B cell (primary cell): ENCODE measurements around the gene NBPF20. TPM values are rescaled to one million over a fixed set of nuclear protein-coding genes. Genes with fewer than 3 reads are reported as not detected.
A peak's percentile ranks its signal among the peaks of the same experiment; 100 is the strongest.
"Not testable (repeated sequence)": the region's sequence is repeated elsewhere in the genome, so short reads cannot be mapped to it uniquely, and the experiment has no call there.

Experiments used
- ATAC-seq: fragments of 200-7000 bp; cut with Tn5 transposase; one replicate; pipeline ENCODE4 v1.10.0; 2021; ENCODE audit warnings: low read depth, mild to moderate bottlenecking, moderate number of reproducible peaks, moderate library complexity
- CTCF ChIA-PET: fragments of 350-600 bp; sonication (Branson Sonifier 250); formaldehyde crosslinking; loops from one replicate; lab custom pipeline; 2021; ENCODE audit warnings: antibody characterized with exemption, inconsistent platforms; lab: Charles Lee
- POLR2A ChIA-PET: fragments of 350-600 bp; sonication (Branson Sonifier 250); formaldehyde crosslinking; loops from one replicate; lab custom pipeline; 2021; ENCODE audit warnings: antibody characterized with exemption; lab: Charles Lee
- DNase-seq: peaks from one replicate; pipeline ENCODE4 v3.0.0; 2013
- H2AFZ ChIP-seq: 2 replicates; pipeline ENCODE4 v1.6.1; 2012; ENCODE audit warnings: mild to moderate bottlenecking, low read depth, low read length; ENCODE audit not compliant: insufficient read depth, poor library complexity, severe bottlenecking
- H3K27ac ChIP-seq, 2 donors: 1 replicate in 1 of 2; 2 replicates in 1 of 2; pipeline ENCODE4 v1.5.1; 2012 to 2013; ENCODE audit warnings: low read length in 2 of 2, mild to moderate bottlenecking in 2 of 2, moderate library complexity in 1 of 2
- H3K27me3 ChIP-seq, 4 experiments: fragments of 200-600 bp in 1 of 4; sonication (generic) in 1 of 4; replicated peaks in 1 of 4; 1 replicate in 2 of 4; 2 replicates in 2 of 4; pipeline versions ENCODE4 v1.6.1 to v1.7.0; 2013 to 2016; ENCODE audit warnings: low read length in 3 of 4, mild to moderate bottlenecking in 2 of 4, mixed read lengths in 1 of 4, moderate library complexity in 1 of 4; ENCODE audit not compliant: insufficient read depth in 4 of 4, control insufficient read depth in 3 of 4; ENCODE audit errors: control extremely low read depth in 1 of 4
- H3K36me3 ChIP-seq, 2 experiments: replicated peaks in 1 of 2; 1 replicate in 1 of 2; 2 replicates in 1 of 2; pipeline versions ENCODE4 v1.6.1 to v1.7.1; 2013; ENCODE audit warnings: low read length in 1 of 2; ENCODE audit not compliant: insufficient read depth in 2 of 2, control insufficient read depth in 1 of 2; ENCODE audit errors: control extremely low read depth in 1 of 2, extremely low read depth in 1 of 2
- H3K4me1 ChIP-seq, 2 donors: fragments of 200-600 bp in 1 of 2; sonication (generic) in 1 of 2; 1 replicate in 1 of 2; 2 replicates in 1 of 2; pipeline versions ENCODE4 v1.5.1 to v1.6.1; 2013 to 2017; ENCODE audit warnings: low read length in 2 of 2; ENCODE audit not compliant: control insufficient read depth in 2 of 2, insufficient read depth in 2 of 2
- H3K4me2 ChIP-seq: replicated peaks from 2 replicates; pipeline ENCODE3; 2012; ENCODE audit warnings: mild to moderate bottlenecking, low read depth, low read length; ENCODE audit not compliant: poor library complexity, severe bottlenecking
- H3K4me3 ChIP-seq, 5 experiments: fragments of 200-600 bp in 1 of 5; sonication (generic) in 1 of 5; 1 replicate in 3 of 5; 2 replicates in 2 of 5; pipeline versions ENCODE4 v1.5.1 to v1.7.0; 2011 to 2016; ENCODE audit warnings: low read length in 4 of 5, mild to moderate bottlenecking in 4 of 5, low read depth in 2 of 5, control low read depth in 1 of 5, moderate library complexity in 1 of 5; ENCODE audit not compliant: insufficient read depth in 1 of 5; ENCODE audit errors: control extremely low read depth in 1 of 5, extremely low read depth in 1 of 5
- H3K79me2 ChIP-seq: fragments of 200-600 bp; sonication (generic); one replicate; pipeline ENCODE4 v1.6.0; 2016; ENCODE audit warnings: low read length; ENCODE audit not compliant: control insufficient read depth, insufficient read depth
- H3K9ac ChIP-seq: fragments of 200-600 bp; sonication (generic); 2 replicates; pipeline ENCODE4 v1.6.1; 2017; ENCODE audit warnings: mild to moderate bottlenecking, low read length, moderate library complexity
- H3K9me3 ChIP-seq, 3 donors: one replicate each; pipeline versions ENCODE4 v1.6.1 to v1.7.1; 2013; ENCODE audit warnings: low read length in 2 of 3; ENCODE audit not compliant: control insufficient read depth in 2 of 3, insufficient read depth in 1 of 3; ENCODE audit errors: control extremely low read depth in 1 of 3
- H4K20me1 ChIP-seq: 2 replicates; pipeline ENCODE4 v1.6.0; 2012; ENCODE audit warnings: mild to moderate bottlenecking, low read length; ENCODE audit not compliant: insufficient read depth, control insufficient read depth, poor library complexity, severe bottlenecking
- H3K27ac Mint-ChIP-seq: one replicate; pipeline ENCODE4 v1.8.0; 2021; ENCODE audit warnings: mixed read lengths
- H3K27me3 Mint-ChIP-seq: one replicate; pipeline ENCODE4 v1.8.0; 2021; ENCODE audit warnings: mixed read lengths
- H3K4me1 Mint-ChIP-seq: one replicate; pipeline ENCODE4 v1.8.0; 2021; ENCODE audit warnings: mixed read lengths
- H3K4me3 Mint-ChIP-seq: one replicate; pipeline ENCODE4 v1.8.0; 2021; ENCODE audit warnings: mixed read lengths
- H3K9me3 Mint-ChIP-seq: one replicate; pipeline ENCODE4 v1.8.0; 2022; ENCODE audit warnings: mixed read lengths; ENCODE audit not compliant: insufficient read depth
- WGBS: methylation state at CpG from one replicate; pipeline ENCODE4 v1.1.5; 2013; ENCODE audit warnings: missing lambda C conversion rate; ENCODE audit not compliant: insufficient coverage; 5-methylcytosine and 5-hydroxymethylcytosine counted together
- intact Hi-C: fragments of 100-400 bp; cut with micrococcal nuclease; formaldehyde crosslinking; loops from one replicate; pipeline ENCODE4 v1.10.0; 2022
- polyA plus RNA-seq: library from polyadenylated mRNA; depleted of rRNA; stranded (reverse); fragments of >200 nt; gene quantifications from 2 replicates; pipeline ENCODE4 v1.2.3, GENCODE V29; 2012
- total RNA-seq, 2 donors: library from RNA; stranded (reverse); fragments of 120-200 nt in 1 of 2; gene quantifications; 1 replicate in 1 of 2; 2 replicates in 1 of 2; pipeline versions ENCODE4 v1.2.3 to v1.2.4, GENCODE V29; 2013 to 2022

The NBPF20 gene
- total and polyA plus RNA-seq, 2 donors (not counting 1 experiment from before 2014, with no cell fraction given): 3.1 to 9.7 TPM

DNA sequence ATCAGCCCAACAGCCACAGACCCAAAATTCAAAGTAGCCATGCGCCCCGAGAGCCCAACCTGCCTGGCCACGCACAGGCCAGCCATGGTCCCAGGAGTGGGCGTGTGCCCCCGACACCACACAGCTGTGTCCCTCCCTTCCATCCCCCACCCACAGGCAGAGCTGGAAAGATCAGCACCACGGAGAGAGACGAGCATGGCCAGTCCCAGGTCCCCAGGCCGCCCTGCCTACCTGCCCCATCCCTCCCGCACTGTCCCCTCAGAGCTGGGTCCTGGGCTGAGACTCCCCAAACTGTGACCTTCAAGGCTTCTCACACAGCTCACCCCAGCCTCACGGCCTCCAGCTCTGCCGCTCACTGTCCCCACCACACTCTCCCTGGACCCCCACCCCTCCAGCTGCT is 19.8 kb upstream of the NBPF20 start:
- H3K4me1 ChIP-seq, H3K4me3 Mint-ChIP-seq, H4K20me1 ChIP-seq, H3K27me3 Mint-ChIP-seq, H2AFZ ChIP-seq, H3K4me3 ChIP-seq, H3K9ac ChIP-seq, H3K27ac ChIP-seq, intact Hi-C loops, H3K27ac Mint-ChIP-seq, H3K27me3 ChIP-seq, DNase-seq, H3K9me3 ChIP-seq, POLR2A ChIA-PET, H3K9me3 Mint-ChIP-seq, H3K4me1 Mint-ChIP-seq, ATAC-seq, H3K4me2 ChIP-seq, H3K79me2 ChIP-seq, CTCF ChIA-PET, H3K36me3 ChIP-seq: not testable (repeated sequence)
- no CpG with 5 or more reads among the region's 11 CpGs for WGBS

DNA sequence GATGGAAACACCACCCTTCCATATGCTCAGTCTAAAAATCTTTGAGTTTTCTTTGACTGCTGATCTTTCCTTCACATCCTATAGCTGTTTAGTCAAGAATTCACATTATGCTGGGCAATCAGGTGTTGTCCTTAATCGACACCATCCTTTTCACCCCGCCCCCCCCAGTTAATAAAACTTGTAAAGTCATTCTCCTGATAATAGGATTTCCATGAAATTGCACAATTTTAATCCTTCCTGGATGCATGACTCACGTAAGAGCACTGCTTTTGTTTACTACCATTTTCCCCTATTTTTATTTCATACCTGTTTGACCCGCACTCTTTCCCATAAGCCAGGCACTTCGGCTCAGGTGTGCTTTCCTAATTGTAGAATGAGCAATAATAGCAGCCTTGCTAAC is 16.9 kb upstream of the NBPF20 start:
- CTCF ChIA-PET, H3K79me2 ChIP-seq, H3K4me1 Mint-ChIP-seq, DNase-seq, H3K9ac ChIP-seq, H3K4me1 ChIP-seq, H3K4me3 Mint-ChIP-seq, H3K27ac ChIP-seq, H3K27me3 ChIP-seq, intact Hi-C loops, ATAC-seq, H3K27me3 Mint-ChIP-seq, H3K36me3 ChIP-seq, H3K4me3 ChIP-seq, H3K27ac Mint-ChIP-seq, POLR2A ChIA-PET, H3K9me3 ChIP-seq, H4K20me1 ChIP-seq, H3K4me2 ChIP-seq, H2AFZ ChIP-seq, H3K9me3 Mint-ChIP-seq: not testable (repeated sequence)
- 80% methylated on average over 1 of the region's 5 CpGs for WGBS

DNA sequence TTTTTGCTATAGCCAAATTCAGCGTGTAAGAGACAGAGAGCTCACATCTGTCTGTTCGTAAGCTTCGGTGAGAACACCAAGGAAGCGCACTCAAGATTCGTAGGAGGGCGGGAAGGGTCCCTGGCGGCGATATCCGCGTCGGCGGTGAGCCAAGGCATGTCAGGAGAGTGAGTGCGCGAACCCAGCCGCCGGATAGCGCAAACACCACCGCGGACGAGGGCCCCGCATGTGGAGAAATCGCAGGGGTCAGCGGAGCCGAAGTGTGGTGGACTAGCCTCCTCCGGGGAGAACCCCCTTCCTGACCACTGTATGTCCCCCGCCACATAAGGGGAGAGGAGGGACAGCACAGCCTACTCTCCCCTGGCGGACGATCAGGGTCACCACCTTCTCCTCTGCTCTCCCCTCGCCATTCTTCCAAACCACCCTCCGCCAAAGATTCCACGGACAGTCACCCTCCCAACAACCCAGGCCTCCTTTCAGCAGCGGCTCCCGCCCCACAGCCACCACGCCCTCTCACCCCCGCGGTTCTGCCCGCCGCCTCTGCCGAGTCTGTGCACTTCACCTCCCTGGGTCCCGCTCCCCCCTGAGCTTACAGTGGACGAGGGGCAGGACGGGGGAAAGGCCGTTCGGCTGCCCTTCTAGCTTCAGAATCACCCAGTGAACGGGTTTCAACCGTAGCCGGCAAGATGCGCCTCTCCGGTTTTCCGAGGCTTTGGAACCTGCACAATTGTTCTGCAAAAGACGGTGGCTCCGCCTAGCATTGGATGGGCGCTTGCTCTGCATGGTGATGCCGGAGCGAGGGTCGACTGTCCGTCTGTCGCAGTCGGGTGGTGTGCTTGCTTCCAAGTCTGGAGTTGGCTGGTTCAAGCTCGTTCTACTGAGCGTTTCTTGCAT is 6.2 kb upstream of the NBPF20 start:
- Mint-ChIP-seq H3K9me3 (peaks cover 17% of the 10 kb centered on the region), H3K4me3 (peak overlapping the region; percentile 72), H3K27me3 (peaks cover 38% of the 10 kb centered on the region)
- intact Hi-C loops, POLR2A ChIA-PET, H4K20me1 ChIP-seq, H3K4me2 ChIP-seq, H3K27ac ChIP-seq, CTCF ChIA-PET, H3K36me3 ChIP-seq, H3K27ac Mint-ChIP-seq, H3K4me1 ChIP-seq, H3K9me3 ChIP-seq, H3K9ac ChIP-seq, H2AFZ ChIP-seq, H3K4me1 Mint-ChIP-seq, H3K79me2 ChIP-seq: not testable (repeated sequence)
- ATAC-seq (peak; percentile 31), DNase-seq (peak; percentile 22)
- peak overlapping the region in 1 of 5 experiments; percentile 8 for H3K4me3 ChIP-seq
- H3K27me3 ChIP-seq: peaks cover 0 to 33% (median 21%) of the 10 kb centered on the region in 4 experiments
- WGBS: 10% methylated on average over 6 of the region's 61 CpGs

DNA sequence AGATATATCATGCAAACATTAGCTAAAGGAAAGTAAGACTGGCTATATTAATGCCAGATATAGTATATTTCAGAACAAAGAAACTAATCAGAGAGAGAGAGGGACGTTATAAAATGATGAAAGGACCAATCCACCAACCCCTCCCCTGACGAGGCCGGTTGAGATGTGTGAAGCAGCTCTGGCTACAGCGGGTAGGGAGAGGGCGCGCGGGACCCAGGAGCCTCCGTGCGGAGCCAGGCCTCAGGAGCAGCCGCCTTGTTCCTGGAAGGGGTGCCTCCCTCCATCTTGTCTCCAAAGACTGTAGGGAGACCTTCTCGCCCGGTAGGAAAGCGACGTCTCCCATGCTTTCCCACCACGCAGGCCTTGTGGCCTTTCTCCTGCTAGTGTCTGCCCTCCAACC is 5.4 kb upstream of the NBPF20 start:
- peak overlapping the region; percentile 55 for H3K4me3 Mint-ChIP-seq

More for the DNA sequence above, 5.4 kb upstream of the NBPF20 start:
- ATAC-seq, H3K27ac Mint-ChIP-seq, CTCF ChIA-PET, H3K9ac ChIP-seq, H3K4me3 ChIP-seq, DNase-seq, H3K9me3 ChIP-seq, H4K20me1 ChIP-seq, POLR2A ChIA-PET, H3K4me2 ChIP-seq, H2AFZ ChIP-seq, H3K79me2 ChIP-seq, H3K4me1 Mint-ChIP-seq, intact Hi-C loops, H3K36me3 ChIP-seq, H3K4me1 ChIP-seq, H3K27ac ChIP-seq: not testable (repeated sequence)
- no CpG with 5 or more reads among the region's 15 CpGs for WGBS
- peaks cover 0 to 33% (median 21%) of the 10 kb centered on the region in 4 experiments for H3K27me3 ChIP-seq
- peaks cover 36% of the 10 kb centered on the region for H3K27me3 Mint-ChIP-seq
- peaks cover 17% of the 10 kb centered on the region for H3K9me3 Mint-ChIP-seq
